Measurements from ENCODE around the gene FGFBP1.

FGFBP1 gene

DNA sequence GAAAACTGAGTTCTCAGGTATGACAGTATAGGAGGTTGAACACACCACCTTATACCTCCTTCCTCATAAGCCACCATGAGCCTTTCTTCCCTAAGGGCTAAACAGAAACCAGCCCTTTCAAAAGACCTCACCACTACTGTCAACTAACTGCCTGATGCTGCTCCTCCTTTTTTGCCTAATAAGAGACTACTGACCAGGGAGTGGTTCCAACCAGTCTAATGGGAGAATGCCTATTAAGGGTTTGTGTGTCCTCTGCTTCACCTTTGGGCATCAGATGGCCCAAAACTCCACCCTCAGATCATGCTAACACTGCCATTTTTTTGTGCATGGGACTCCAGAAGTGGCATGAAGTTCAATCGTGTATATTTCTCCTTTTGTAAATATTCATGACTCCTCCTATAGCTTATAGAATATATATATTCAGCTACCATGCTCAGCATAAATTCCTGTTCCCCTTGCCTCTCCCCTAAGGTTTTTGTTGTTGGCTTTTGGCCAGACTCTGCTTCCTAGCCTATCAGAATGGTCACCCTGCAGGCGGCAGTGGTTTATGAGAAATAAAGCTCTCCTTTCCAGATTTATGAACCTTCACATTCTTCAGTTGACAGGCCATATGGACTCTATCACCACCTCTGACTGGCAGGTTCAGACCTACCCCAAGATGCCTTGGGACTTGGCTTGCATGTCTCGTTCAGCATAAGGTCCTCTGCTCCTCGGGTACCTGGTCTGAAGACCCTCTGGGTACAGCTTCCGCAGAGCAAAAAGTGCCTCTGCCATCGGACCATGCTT is 28.2 kb downstream of the FGFBP1 start:
- DNase-seq: no peak

DNA sequence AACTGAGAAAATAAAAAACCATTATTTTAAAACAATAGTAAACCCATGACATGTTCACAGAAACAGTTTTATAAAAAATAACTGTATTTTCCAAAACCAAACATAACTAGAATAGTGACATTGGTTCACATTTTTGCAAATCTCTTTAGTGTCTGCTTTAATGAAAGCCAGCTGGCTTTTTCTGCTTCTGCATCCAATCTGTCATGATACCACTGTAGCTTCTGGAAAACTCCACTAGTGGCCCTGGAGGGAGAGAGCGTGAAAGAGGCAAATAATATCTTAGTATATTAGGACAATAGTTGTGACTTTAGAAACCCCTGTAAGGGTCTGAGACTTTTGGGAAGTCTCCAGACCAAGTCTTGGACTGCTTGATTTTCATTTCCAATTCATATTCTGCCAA is 31.1 kb downstream of the FGFBP1 start:
- no peak for DNase-seq

DNA sequence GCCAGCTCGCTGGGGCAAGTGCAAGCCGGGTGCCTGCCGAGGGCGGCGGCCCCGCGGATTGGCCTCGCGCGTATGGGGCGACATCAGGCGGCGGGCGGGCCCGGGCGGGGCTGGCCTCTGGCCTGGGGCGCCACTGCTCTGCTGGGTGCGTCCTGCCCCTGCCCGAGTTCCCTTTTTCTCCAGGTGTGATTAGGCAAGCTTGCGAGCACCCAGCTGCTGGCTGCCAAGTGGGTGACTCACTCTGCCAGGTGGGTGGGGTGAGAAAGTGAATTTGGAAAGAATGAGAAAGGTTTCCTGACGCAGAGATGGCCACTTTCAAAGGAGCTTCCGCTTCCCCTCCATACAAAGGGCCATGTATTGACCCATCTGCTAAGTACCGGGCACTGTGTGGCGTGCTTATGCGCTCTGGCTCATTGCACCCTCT is 32.5 kb downstream of the FGFBP1 start:
- DNase-seq: no peak

DNA sequence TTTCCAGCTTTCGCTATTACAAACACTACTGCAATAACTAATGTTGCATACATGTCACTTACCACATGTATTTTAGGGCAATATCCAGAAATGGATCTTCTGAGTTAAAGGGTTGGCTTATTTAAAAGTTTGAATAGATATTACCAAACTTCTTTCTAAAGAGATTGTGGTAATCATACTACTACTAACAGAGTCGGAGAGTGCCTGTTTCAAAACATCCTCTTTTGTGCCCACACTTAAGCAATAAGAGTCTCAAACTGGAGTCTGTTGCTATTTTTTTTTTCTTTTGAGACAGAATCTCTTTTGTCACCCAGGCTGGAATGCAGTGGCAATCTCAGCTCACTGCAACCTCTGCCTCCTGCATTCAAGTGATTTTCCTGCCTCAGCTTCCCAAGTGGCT is 35.8 kb downstream of the FGFBP1 start:
- no peak for DNase-seq

DNA sequence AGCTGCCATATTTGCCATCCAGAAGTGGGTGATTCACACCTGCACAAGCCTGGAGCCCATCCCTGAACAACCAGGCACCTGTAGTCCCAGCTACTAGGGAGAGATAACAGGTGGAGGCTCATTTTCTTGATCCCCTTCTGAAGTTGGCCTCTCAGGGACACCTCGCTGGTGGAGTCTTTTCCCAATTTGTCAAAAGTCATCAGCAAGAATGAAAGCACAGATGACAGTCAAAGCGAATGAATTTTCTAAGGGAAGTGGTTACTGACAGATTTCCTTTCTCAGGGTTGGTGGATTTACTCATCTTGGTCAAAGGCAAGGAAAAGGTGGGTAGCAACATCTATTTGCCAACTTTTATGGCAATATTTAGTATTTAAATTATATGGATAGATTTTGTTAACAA is 36.5 kb downstream of the FGFBP1 start:
- no peak for DNase-seq

DNA sequence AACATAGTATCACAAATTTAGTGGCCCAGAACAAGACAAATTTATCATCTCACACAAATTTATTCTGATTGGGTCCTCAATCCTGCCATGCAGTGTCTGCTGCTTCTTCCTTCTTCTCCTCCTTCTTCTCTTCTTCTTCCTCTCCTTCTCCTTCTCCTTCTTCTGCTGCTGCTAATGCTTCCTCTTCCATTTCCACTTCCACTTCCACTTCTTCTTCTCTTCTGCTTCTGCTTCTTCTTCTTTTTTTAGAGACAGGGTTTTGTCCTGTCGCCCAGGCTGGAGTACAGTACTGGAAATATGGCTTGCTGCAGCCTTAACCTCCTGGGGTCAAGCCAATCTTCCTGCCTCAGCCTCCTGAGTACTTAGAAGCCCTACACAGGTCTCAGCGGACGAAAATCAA is 37.5 kb downstream of the FGFBP1 start:
- DNase-seq: no peak

DNA sequence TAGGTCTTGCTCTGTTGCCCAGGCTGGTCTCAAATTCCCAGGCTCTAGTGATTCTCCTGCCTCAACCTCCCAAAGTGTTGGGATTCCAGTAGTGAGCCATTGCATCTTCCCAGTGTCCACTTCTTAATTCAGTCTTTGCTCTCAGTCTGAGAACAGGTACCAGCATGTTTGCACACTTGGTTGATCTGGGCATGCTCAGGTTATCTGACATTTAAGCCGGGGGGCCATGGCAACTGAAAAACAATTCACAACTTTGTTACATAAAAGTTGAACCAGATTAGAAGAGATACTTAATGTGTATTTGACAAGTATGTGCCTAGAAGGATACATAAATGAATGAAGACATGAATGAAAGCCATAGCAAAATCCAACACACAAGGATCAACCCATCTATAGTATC is 39.0 kb downstream of the FGFBP1 start:
- DNase-seq: no peak

DNA sequence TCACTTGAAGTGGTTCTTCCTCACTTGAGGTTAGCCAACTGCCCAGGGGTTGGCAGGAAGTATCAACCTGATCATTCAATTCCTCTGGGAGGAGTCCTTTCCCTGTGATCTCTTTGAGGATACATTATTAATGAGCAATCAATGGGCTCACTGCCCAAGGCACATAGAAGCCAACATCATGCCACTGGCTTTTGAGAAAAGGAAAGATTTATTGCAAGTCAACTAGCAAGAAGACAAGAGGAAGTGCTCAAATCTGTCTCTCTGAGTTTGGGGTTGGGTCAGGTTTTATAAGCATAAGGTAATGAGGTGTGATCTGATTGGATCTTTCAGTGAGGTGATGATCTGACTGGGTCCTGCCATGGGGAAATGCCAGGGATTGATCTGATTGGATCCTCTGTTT is 39.6 kb downstream of the FGFBP1 start:
- no peak for DNase-seq

DNA sequence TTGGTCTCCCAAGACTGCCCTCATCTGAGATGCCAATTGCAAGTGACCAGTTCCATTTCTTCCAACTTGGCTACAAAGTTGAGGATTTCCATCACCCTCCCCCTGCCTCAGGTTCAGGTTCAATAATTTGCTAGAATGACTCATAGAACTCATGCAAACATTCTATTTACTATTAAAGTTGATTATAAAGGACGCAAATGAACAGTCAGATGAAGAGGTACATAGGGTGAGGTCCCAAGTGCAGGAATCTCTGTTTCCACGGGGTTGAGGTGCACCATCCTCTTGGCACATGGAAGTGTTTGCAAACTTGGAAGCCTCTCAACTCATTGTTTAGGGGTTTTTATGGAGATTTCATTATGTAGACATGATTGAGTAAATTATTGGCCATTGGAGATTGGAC is 41.0 kb downstream of the FGFBP1 start:
- DNase-seq: no peak

DNA sequence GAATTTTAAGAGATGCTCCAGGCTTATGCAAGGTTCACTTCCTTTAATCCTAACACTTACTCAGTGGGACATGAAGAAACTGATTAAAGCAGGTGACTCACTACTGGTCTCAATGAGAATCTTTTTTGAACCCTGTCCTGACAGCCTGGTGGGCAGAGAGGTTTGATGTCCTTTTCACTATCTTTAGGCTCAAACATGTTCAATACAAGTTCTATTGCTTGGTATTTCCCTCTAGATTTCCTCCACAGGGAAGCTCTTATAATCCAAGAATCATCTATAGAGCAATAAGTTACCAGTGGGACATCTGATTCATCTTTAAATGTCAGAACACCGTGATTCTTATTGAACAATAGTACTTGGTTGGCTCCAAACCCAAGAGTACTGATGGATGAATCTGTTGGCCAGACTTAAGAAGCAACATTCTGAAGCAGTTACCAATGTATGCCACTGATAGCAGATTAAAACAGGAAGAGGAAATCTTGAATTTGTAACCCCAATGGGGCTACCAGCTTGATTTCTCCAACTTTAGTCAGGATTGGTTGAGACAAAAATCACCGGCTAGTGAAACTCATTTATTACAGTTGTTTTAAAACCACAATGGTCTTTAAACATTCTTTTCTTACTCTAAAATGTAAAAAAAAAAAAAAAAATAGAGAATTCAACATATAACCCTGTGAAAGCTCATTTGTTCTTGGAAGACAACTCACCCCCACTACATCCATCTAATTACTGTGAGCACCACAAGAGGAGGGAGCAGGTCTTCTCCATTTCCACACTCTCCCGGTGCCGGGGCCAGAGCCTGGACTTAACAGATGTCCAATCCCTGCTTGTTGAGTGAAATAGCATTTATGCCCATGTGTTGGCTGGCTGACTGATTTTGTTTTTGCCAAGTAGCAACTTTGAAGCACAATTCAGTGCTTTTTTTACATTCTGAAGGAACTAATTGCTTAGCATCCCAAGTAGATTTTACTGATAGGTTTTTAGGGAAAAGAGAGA is 43.3 kb downstream of the FGFBP1 start:
- DNase-seq: no peak

DNA sequence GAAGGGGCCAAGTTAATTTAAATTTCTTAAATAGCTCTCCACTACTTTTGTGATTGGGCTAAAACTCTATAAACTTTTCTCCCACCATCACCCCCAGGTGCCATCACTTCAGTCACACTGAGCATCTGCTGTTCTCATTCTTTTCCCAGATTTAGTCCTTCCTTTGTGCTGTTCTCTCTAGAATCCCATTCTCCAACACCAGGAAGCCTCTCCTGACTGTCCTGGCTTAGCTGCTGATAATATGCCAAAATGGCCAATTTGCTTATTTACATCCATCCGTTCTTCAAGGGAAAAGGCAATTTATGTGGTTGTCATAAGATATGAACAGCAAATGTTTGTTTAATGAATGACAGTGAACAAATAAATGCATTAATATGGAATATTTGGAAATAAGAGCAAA is 44.1 kb downstream of the FGFBP1 start:
- no peak for DNase-seq

DNA sequence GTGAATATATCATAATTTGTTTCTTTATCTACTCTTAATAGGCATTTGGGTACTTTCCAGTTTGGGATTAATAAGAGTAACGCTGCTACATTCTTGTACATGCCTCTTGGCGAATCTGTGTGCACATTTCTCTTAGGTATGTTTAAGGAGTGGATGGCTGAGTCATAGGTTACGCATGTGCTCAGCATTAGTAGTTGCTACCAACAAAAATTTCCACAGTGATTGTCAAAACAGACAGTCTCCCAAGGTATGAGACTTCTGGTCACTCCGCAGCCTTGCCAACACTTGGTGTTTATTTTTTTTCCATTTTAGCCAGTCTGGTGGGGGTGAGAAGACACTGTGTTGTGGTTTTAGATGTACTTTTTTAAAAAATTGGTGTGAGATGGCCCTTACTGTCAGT is 44.6 kb downstream of the FGFBP1 start:
- no peak for DNase-seq

DNA sequence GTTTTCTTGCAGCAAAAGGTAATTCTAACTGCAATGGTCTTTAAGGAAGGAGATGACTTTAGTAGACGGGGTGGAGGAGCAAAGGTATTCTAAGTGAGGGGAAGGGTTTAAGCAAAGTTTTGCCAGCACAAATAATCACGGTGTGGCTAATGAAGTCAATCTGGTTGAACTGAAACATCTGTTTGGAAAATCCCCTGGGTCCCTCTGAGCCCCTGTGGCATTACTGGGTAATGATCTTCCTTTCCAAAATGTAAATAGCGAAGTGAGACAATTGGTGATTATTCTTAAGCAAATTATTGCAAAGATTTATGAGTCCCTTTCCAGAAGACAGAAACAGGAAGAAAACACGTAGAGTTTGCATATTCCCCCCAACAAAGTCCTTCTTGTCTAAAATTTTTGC is 47.2 kb downstream of the FGFBP1 start:
- no peak for DNase-seq

DNA sequence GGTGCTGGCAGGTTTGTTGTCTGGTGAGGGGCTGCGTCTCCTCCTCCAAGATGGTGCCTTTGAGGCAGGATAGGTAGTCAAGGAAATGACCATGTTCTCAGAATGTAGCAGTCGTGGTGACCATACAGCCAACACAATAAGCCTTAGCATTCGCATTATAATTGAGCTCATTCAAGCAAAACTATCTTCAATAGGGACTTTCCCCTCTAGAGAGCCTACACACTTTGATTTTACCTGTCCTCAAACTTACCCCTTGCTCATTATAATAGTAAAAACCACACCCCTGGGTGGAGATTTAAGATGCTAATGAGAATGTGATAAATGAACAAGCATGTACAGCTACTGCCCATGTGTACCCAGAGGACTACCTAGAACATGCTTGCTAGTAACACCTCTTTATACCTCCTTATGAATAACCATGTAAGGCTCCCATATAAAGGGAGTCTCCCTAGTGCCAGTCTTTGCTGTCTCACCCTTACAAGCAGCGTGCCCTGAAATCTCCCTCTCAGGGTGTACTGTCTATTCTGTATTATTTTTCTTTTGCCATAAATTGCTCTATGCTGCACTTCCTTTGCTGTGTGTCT is 48.2 kb downstream of the FGFBP1 start:
- DNase-seq: no peak

DNA sequence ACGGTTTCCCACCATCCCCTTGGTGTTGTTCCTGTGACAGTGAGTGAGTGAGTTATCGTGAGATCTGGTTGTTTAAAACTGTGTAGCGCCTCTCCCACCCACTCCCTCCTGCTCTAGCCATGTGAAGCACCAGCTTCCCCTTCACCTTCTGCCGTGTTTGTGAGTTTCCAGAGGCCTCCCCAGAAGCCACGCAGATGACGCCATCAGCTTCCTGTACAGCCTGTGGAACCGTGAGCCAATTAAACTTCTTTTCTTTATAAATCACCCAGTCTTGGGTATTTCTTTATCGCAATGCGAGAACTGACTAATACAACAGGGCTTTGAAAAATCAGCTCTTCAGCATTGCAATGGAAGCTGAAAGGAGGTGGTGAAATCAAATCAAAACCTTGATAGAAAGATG is 50.0 kb downstream of the FGFBP1 start:
- no peak for DNase-seq

Data from NCI-H1105 (cell line).